ENCODE results near the gene HCFC1R1.
"Not testable (repeated sequence)": the region's sequence is repeated elsewhere in the genome, so short reads cannot be mapped to it uniquely, and the experiment has no call there.

Gene HCFC1R1

DNA sequence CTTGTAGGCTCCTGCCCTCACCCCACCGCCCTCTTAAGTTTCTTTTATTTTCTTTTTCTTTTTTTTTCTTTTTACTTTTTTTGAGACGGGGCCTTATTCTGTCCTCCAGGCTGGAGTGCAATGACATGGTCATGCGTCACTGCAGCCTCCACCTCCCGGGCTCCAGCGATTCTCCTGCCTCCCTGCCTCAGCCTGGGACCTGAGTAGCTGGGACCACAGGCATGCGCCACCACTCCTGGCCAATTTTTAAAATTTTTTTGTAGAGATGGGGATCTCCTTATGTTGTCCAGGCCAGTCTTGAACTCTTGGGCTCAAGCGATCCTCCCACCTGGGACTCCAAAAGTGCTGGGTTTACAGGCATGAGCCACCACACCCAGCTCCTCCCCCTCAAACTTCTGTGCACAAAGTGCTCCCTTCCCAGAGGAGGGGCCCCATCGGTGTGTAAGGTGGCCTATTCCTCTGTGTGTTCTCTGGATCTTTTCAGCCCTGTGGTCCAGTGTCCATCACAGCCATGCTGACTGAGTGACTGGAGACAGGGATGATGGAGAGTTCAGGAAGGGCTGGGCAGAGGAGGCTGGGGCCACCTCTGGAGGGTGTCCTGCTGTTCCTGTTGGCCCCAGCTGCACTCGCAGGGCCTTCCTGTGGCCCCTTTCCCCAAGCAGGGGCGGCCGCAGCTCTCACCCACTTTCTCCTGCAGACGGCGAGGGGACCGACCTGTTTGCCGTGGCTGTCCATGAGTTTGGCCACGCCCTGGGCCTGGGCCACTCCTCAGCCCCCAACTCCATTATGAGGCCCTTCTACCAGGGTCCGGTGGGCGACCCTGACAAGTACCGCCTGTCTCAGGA lies 32.8 kb upstream of the HCFC1R1 start:
- DNase-seq: no peak

DNA sequence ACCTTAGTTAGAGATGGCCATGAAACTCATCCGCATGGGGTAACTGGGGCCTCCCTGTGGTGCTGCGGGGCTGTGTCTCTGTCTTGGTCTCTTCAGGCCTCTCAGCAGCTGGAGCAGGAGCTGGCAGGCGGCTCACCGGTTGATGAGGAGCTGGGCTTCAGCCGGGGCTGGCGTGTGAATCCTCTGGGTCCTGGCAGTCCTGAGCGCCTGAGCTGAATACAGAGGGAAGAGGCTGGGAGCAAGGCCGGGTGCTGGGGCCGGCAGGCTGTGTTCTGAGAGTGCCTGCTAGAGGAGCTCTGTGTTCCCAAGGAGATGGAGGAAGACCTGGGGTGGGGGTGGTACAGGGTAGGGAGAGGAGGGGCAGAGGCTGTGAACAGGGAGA lies 32.0 kb upstream of the HCFC1R1 start:
- DNase-seq: not testable (repeated sequence)

- DNase-seq: no peak
Observed at GRCh38 chr16:3054965-3055733, 31.4 kb upstream of the HCFC1R1 start.

DNA sequence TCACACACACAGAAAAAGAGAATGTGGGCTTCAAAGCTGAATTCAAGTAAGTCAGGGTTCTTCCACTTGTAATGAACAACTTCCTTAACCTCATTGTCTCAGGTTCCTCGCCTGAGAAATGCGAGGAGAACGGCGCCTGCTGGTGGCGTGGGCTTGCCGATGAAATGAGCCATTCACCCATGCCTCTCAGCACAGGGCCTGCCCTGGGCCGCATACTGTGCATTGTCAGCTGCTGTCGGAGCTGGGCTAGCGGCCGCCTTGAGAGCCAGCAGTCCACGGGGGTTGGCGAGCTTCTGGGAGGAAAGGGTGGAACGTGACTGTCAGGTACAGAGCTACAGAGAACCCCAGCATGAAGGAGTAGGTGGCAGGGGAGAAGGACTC lies 29.6 kb upstream of the HCFC1R1 start:
- not testable (repeated sequence) for DNase-seq

- DNase-seq: not testable (repeated sequence)
Observed at GRCh38 chr16:3052571-3053329, 29.0 kb upstream of the HCFC1R1 start.

GRCh38 chr16:3051494-3051893 lies 27.8 kb upstream of the HCFC1R1 start:
- DNase-seq: no peak

DNA sequence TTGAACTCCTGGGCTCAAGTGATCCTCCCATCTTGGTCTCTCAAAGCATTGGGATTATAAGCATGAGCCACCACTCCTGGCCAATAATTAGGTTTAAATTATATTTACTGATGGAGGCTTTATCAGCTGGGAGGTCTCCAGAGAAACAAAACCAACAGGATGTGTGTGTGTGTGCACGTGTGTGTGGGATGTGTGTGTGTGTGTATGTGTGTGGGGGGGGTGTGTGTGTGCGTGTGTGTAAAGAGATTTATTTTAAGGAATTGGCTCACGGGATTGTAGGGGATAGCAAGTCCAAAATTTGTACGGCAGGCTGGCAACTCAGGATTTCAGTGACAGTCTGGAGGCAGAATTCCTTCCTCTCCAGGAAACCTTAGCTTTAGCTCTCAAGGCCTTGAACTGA lies 27.3 kb upstream of the HCFC1R1 start:
- no peak for DNase-seq

- DNase-seq: no peak
Observed at GRCh38 chr16:3050487-3050886, 26.7 kb upstream of the HCFC1R1 start.

GRCh38 chr16:3049921-3050481 lies 26.3 kb upstream of the HCFC1R1 start:
- DNase-seq: no peak

GRCh38 chr16:3047387-3047720 lies 23.6 kb upstream of the HCFC1R1 start:
- no peak for DNase-seq

DNA sequence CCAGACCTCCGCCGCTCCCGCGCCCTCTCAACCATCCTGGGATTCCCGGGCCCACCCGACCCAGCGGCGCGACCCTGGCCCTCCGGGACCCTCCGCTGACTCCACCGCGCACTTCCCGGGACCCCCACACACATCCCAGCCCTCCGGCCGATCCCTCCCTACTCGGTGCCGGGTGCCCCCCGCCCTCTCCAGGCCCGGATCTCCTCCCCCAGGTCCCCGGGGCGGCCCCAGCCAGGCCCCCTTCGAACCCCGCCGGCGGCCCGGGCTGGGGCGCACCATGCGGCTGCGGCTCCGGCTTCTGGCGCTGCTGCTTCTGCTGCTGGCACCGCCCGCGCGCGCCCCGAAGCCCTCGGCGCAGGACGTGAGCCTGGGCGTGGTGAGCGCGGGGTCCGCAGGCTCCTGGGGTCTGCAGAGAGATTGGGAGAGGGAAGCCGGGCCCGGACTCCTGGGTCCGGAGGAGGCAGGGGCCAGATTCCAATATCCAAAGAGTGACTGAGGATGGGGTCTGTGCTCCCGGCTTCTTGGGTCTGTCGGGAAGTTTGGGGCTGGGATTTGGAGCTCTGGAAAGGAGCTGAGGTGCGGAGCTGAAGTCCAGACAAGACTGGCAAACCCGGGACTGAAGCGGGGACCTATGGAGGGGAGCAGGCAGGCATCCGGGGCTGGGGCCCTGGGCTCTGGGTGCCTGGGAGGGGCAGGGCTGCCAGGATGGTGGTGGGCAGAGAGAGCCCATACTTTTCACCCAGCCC lies 23.1 kb upstream of the HCFC1R1 start:
- no peak for DNase-seq

DNA sequence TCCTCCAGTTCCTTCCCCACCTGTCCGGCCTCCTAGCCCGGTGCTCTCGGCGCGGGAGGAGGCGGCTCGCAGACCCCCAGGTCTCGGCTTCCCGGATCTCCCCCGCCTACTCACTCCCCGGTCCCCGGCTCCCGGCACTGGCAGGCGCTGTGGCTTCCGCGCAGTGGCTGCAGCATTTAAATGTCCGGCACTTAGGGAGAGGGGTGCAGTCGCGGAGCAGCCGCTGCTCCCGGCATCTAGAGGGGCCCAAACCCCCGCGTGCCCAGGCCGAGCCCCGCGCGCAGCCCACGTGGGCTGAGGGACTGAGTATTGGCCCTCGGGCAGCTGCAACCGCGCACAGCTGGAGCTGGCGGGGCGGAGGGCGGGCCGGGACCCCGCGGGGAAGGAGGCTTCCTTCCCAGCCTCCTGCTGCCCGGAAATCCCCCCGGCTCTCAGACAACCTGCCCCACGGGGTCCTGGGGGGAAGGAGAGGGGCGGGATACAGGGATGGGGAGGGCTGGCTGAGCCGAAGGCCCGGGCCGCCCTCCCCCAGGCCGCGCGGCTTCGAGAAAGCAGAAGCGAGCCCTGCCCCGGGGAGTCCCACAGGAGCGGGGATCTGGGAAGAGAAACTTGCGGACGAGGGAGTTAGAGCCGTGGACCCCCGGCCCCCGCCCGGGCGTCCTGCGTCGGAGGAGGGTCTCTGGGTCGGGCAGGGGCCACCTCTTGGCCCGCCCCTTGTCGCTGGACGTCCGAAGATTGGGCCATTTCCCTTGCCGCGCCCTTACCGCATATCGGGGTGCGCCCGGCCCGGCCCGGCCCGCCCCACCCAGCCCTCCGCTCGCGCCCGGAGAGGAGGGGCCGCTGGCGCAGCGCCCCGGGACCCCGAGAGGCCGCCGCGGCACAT lies 22.3 kb upstream of the HCFC1R1 start, which contains the start of gene MMP25:
MMP25 (plus strand) TSS at position 804 of the 883 bp plus-strand sequence. CDS start 357 bp downstream, outside the sequence.
- no peak for DNase-seq

- no peak for DNase-seq
Observed at GRCh38 chr16:3044708-3045107, 21.0 kb upstream of the HCFC1R1 start.

DNA sequence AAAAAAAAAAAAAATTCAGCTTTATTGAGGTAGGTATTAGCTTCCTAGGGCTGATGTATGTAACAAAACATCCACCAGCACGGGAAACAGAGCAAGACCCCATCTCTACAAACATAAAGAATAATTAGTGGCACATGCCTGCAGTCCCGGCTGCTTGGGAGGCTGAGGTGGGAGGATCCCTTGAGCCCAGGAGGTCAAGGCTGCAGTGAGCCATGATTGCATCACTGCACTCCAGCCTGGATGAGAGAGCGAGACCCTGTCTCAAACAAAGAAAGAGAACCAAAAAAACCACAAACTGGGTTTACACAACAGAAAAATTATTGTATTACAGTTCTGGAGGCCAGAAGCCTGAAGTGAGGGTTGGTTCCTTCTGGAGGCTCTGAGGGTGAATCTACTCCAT lies 18.6 kb upstream of the HCFC1R1 start:
- DNase-seq: no peak

GRCh38 chr16:3038896-3039295 lies 15.2 kb upstream of the HCFC1R1 start:
- no peak for DNase-seq

GRCh38 chr16:3038256-3038655 lies 14.5 kb upstream of the HCFC1R1 start:
- DNase-seq: no peak

- DNase-seq: no peak
Observed at GRCh38 chr16:3036726-3037315, 13.1 kb upstream of the HCFC1R1 start, which contains the start of gene BICDL2. BICDL2 (minus strand) TSS chr16:3036944; CDS start chr16:3035496, 1,448 bp downstream.

DNA sequence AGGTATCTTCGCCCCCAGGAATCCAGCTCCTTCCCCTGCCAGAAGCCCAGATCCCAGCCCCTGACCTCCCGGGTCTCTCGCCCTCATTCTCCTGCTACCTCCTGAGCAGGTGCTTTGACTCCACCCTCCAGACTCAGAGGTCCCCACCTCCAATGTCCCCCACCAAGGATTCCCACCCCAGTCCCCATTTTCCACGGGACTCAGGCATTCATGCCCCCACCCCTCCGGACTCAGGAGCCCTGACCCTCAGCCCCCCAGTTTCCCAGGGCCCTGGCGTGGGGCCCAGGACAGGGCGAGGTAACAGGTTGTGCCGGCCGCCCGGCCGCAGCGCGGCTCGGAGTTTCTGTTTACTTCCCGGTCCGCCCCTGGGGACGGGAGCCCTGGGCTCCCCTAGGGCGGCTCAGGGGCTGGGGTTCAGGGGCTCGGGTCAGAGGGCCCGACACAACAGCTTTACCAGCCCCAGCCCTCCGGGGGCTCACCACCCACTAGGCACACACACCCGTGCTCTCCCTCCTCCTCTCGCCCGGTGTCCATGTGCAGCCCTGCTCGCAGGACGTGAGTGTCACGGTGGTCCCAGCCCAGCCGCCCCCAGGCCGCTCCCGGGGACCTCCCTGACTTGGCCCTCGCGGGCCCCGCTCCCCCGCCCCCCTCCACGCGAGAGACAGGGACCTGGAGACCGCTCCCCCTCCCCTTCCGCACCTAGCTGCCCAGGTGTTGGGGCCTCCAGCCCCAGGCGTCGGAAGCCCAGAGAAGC lies 12.4 kb upstream of the HCFC1R1 start:
- no peak for DNase-seq

DNA sequence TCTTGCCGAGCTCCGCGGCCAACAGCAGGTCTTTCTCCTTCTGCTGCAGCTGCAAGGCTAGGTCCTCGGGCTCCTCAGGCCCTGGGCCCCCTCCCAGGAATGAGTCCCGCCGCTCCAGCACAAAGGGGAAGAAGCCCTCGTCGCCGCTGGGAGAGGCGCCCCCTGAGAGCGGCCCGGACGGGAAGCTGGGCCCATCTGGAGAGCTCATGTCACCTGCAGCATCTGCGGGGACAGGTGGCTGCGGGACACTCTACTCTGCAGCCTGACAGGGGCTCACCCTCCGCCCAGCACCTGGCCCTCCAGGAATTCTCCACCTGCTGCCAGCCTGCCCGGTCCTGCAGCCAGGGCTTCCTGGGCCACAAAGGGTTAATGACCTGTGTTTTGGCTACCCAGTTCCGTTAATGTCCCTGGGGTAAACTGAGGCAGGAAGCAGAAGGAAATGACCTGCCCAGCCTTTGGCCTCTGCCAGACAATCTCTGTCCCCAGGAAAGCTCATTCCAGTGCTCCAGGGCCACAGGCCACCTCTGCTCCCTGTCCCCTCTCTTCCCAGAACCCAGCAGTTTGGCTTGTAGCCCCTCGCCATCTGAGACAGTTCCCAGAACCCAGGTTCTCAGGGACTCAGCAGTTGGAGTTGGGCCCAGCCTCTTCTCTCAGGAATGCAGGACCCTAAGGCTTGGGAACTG lies 11.7 kb upstream of the HCFC1R1 start:
- no peak for DNase-seq
